SK-N-SH (cell line): ENCODE measurements around the gene MYOG. TPM values are rescaled to one million over a fixed set of nuclear protein-coding genes. Genes with fewer than 3 reads are reported as not detected.
A peak's percentile ranks its signal among the peaks of the same experiment; 100 is the strongest.

Experiments
- CTCF ChIA-PET: fragments of 300-600, 350-600 bp; formaldehyde crosslinking; extraction: SDS; loops from one replicate; lab custom pipeline; 2021; lab: Yijun Ruan, JAX
- POLR2A ChIA-PET: fragments of 350-600 bp; sonication (Branson Sonifier 250); formaldehyde crosslinking; extraction: SDS; loops from one replicate; lab custom pipeline; 2020; ENCODE audit warnings: antibody characterized with exemption, inconsistent platforms; lab: Yijun Ruan, JAX
- DNase-seq: peaks from one replicate; pipeline ENCODE4 v3.0.0; 2012
- H2AFZ ChIP-seq: fragments of 200-600 bp; sonication (generic); 2 replicates; pipeline ENCODE4 v1.8.1; 2016; ENCODE audit warnings: antibody characterized with exemption, mild to moderate bottlenecking, low read depth
- H3F3A ChIP-seq: fragments of 200-600 bp; sonication (generic); replicated peaks from 2 replicates; pipeline ENCODE3; 2016; ENCODE audit warnings: antibody characterized with exemption, mild to moderate bottlenecking; ENCODE audit not compliant: insufficient read depth
- H3K27ac ChIP-seq, 2 experiments: fragments of 200-500 bp in 1 of 2; fragments of 200-600 bp in 1 of 2; sonication (Bioruptor generic) in 1 of 2; sonication (generic), shearing (Covaris generic) in 1 of 2; 2 replicates each; pipeline versions ENCODE4 v1.5.1 to v1.6.1; 2014 to 2016; ENCODE audit warnings: low read depth in 2 of 2, inconsistent platforms in 1 of 2, low read length in 1 of 2, mild to moderate bottlenecking in 1 of 2, mixed read lengths in 1 of 2
- H3K27me3 ChIP-seq: fragments of 200-600 bp; sonication (generic), shearing (Covaris generic); 2 replicates; pipeline ENCODE4 v1.6.1; 2016; ENCODE audit warnings: mixed run types; ENCODE audit not compliant: insufficient read depth
- H3K36me3 ChIP-seq, 2 experiments: fragments of 200-500 bp in 1 of 2; fragments of 200-600 bp in 1 of 2; sonication (Bioruptor generic) in 1 of 2; sonication (generic) in 1 of 2; replicated peaks in 1 of 2; 2 replicates each; pipeline versions ENCODE3 to v1.5.1; 2014 to 2016; ENCODE audit warnings: low read length in 1 of 2, mild to moderate bottlenecking in 1 of 2; ENCODE audit not compliant: insufficient read depth in 2 of 2, control insufficient read depth in 1 of 2
- H3K4me1 ChIP-seq, 2 experiments: fragments of 200-500 bp in 1 of 2; fragments of 200-600 bp in 1 of 2; sonication (Bioruptor generic) in 1 of 2; sonication (generic), shearing (Covaris generic) in 1 of 2; 2 replicates each; pipeline versions ENCODE4 v1.5.1 to v1.6.1; 2014 to 2016; ENCODE audit warnings: low read depth in 1 of 2, low read length in 1 of 2, mixed run types in 1 of 2; ENCODE audit not compliant: insufficient read depth in 2 of 2, control insufficient read depth in 1 of 2
- H3K4me2 ChIP-seq: fragments of 200-600 bp; sonication (generic), shearing (Covaris generic); 2 replicates; pipeline ENCODE4 v1.6.1; 2017; ENCODE audit warnings: mixed run types
- H3K4me3 ChIP-seq, 2 experiments: fragments of 200-500 bp in 1 of 2; fragments of 200-600 bp in 1 of 2; sonication (Bioruptor generic) in 1 of 2; sonication (generic), shearing (Covaris generic) in 1 of 2; 2 replicates each; pipeline versions ENCODE4 v1.5.1 to v1.8.1; 2014 to 2016; ENCODE audit warnings: low read depth in 2 of 2, inconsistent platforms in 1 of 2, low read length in 1 of 2, mild to moderate bottlenecking in 1 of 2, mixed read lengths in 1 of 2, moderate library complexity in 1 of 2
- H3K79me2 ChIP-seq: fragments of 200-600 bp; sonication (generic); 2 replicates; pipeline ENCODE4 v1.8.1; 2017; ENCODE audit warnings: mild to moderate bottlenecking; ENCODE audit not compliant: insufficient read depth
- H3K9ac ChIP-seq: fragments of 200-600 bp; sonication (generic); 2 replicates; pipeline ENCODE4 v1.6.1; 2017; ENCODE audit warnings: mixed run types
- H3K9me2 ChIP-seq: fragments of 200-600 bp; sonication (generic); 2 replicates; pipeline ENCODE4 v1.6.1; 2017; ENCODE audit warnings: mixed run types
- H3K9me3 ChIP-seq: fragments of 200-600 bp; sonication (generic); 2 replicates; pipeline ENCODE4 v1.6.1; 2017; ENCODE audit warnings: mixed run types, mild to moderate bottlenecking, moderate library complexity
- H4K20me1 ChIP-seq: fragments of 200-600 bp; sonication (generic); 2 replicates; pipeline ENCODE4 v1.6.1; 2017; ENCODE audit warnings: mild to moderate bottlenecking, mixed run types; ENCODE audit not compliant: insufficient read depth
- CHD2 ChIP-seq: fragments of 150-350 bp; IDR thresholded peaks from 2 replicates; pipeline ENCODE4 v1.6.1; 2018; ENCODE audit warnings: low read length; ENCODE audit not compliant: partially characterized antibody
- EP300 ChIP-seq, 2 experiments: IDR thresholded peaks; 2 replicates each; pipeline versions ENCODE4 v1.4.0 to v1.6.1; 2012; ENCODE audit warnings: borderline replicate concordance in 1 of 2, low read depth in 1 of 2, low read length in 1 of 2
- FOXJ3 ChIP-seq: sonication (generic); formaldehyde crosslinking; IDR thresholded peaks from 2 replicates; pipeline ENCODE4 v1.5.1; 2020; ENCODE audit warnings: mild to moderate bottlenecking, missing genetic modification reagents
- FOXM1 ChIP-seq: IDR thresholded peaks from 2 replicates; pipeline ENCODE4 v1.4.0; 2012; ENCODE audit warnings: low read depth, mild to moderate bottlenecking
- GATA2 ChIP-seq: sonication (generic); formaldehyde crosslinking; IDR thresholded peaks from 2 replicates; pipeline ENCODE4 v1.5.0; 2020; ENCODE audit warnings: mild to moderate bottlenecking, missing genetic modification reagents
- MXI1 ChIP-seq: IDR thresholded peaks from 2 replicates; pipeline ENCODE4 v1.6.1; 2012; ENCODE audit warnings: mild to moderate bottlenecking, low read depth, low read length, improper control_type of control experiment
- NRF1 ChIP-seq: IDR thresholded peaks from 2 replicates; pipeline ENCODE4 v1.6.1; 2012; ENCODE audit warnings: low read depth, mild to moderate bottlenecking, low read length
- POLR2AphosphoS5 ChIP-seq: IDR thresholded peaks from 2 replicates; pipeline ENCODE4 v1.6.1; 2012; ENCODE audit warnings: low read depth, low read length
- RAD21 ChIP-seq: IDR thresholded peaks from 2 replicates; pipeline ENCODE4 v1.6.1; 2012; ENCODE audit warnings: mild to moderate bottlenecking, low read length
- RCOR1 ChIP-seq: fragments of 150-350 bp; IDR thresholded peaks from 2 replicates; pipeline ENCODE4 v1.6.1; 2017; ENCODE audit warnings: antibody characterized with exemption, low read length
- SIN3A ChIP-seq: IDR thresholded peaks from 2 replicates; pipeline ENCODE4 v1.6.1; 2012; ENCODE audit warnings: low read depth, mild to moderate bottlenecking, low read length, moderate library complexity, borderline replicate concordance
- SMC3 ChIP-seq: IDR thresholded peaks from 2 replicates; pipeline ENCODE4 v1.6.1; 2012; ENCODE audit warnings: low read depth, low read length, improper control_type of control experiment
- USF1 ChIP-seq: IDR thresholded peaks from 2 replicates; pipeline ENCODE4 v1.4.0; 2012; ENCODE audit warnings: low read depth, borderline replicate concordance
- ZBTB33 ChIP-seq: IDR thresholded peaks from 2 replicates; pipeline ENCODE4 v1.4.0; 2012; ENCODE audit warnings: low read depth, borderline replicate concordance
- WGBS: methylation state at CpG from one replicate; pipeline ENCODE4 v1.1.6; 2017; ENCODE audit warnings: low lambda C conversion rate; 5-methylcytosine and 5-hydroxymethylcytosine counted together
- polyA plus RNA-seq, 3 experiments: library from polyadenylated mRNA; depleted of rRNA; stranded (reverse); fragments of >200 nt; gene quantifications; 2 replicates each; pipeline ENCODE4 v1.2.3, GENCODE V29; 2012

MYOG gene
- polyA plus RNA-seq, 1 of the 3 experiments (the other 2 are of a cell fraction): not detected

- no peak for TF ChIP-seq POLR2AphosphoS5
Observed at GRCh38 chr1:203037509-203038190, 48.2 kb downstream of the MYOG start (continued).

GRCh38 chr1:203036537-203036936 lies 49.3 kb downstream of the MYOG start:
- no peaks in the 10 kb centered on the region for H3K79me2 ChIP-seq
- no peak overlapping the region for H3K4me2 ChIP-seq
- H3K27me3 ChIP-seq: no peaks in the 10 kb centered on the region
- peak; percentile 80 for DNase-seq
- H3F3A ChIP-seq: no peaks in the 10 kb centered on the region
- no peak overlapping the region for H3K9ac ChIP-seq
- H3K9me3 ChIP-seq: no peaks in the 10 kb centered on the region
- H3K9me2 ChIP-seq: no peaks in the 10 kb centered on the region
- CTCF ChIA-PET: interaction anchor here (0.9 to 16.3 kb wide), 13 partner anchors 9 to 452 kb away, joined by 3 to 454 read pairs (median 5); partner anchors contain the start of genes ADORA1 and PPFIA4
- H3K4me1 ChIP-seq: peaks cover 20 to 42% of the 10 kb centered on the region in 2 experiments; a peak in 3 of 4 replicates
- WGBS: 38% methylated on average over 1 of the region's 2 CpGs
- 0 out of 2 replicates have a peak, but pooled peaks cover 3% of the 10 kb centered on the region for H4K20me1 ChIP-seq
- no peak overlapping the region for H3K4me3 ChIP-seq
- TF ChIP-seq CHD2 (no peak), FOXJ3 (no peak), SMC3 (no peak), GATA2 (CRISPR knock-in tag) (peak; percentile 67), RAD21 (no peak), NRF1 (no peak), RCOR1 (0 out of 2 replicates have a peak, but pooled peaks have one; percentile 7), FOXM1 (no peak), SIN3A (no peak), MXI1 (no peak; the same call in 1 of the 2 replicates), EP300 (IDR thresholded peaks at IDR 0.05; ENCODE audit: borderline replicate concordance in 1 of 2, low read depth in 1 of 2, low read length in 1 of 2) (peak in 1 of 2 experiments; percentile 46; a peak in 1 of 4 replicates), ZBTB33 (no peak), USF1 (no peak)
- TF ChIP-seq, all 33 proteins: peak for 3
- Histone ChIP-seq H3K36me3 (no peaks in the 10 kb centered on the region), H2AFZ (no peak overlapping the region), H3K27ac (no peak overlapping the region; a peak in 1 of 4 replicates)
- POLR2A ChIA-PET: interaction anchor here (0.9 to 1.6 kb wide), 2 partner anchors 9 to 180 kb away, joined by 3 to 7 read pairs; no protein-coding TSS in a partner anchor
